Hematopoietic multipotent progenitor cell treated with erythropoietin and hydrocortisone succinate and interleukin-3 and kit ligand, for 6 days (in vitro differentiated cells): ENCODE measurements around the gene RIBC1.
"Not testable (repeated sequence)": the region's sequence is repeated elsewhere in the genome, so short reads cannot be mapped to it uniquely, and the experiment has no call there.

ENCODE experiments used
- DNase-seq: peaks from one replicate; pipeline ENCODE4 v3.0.0-alpha.2; 2015

RIBC1 gene

DNA sequence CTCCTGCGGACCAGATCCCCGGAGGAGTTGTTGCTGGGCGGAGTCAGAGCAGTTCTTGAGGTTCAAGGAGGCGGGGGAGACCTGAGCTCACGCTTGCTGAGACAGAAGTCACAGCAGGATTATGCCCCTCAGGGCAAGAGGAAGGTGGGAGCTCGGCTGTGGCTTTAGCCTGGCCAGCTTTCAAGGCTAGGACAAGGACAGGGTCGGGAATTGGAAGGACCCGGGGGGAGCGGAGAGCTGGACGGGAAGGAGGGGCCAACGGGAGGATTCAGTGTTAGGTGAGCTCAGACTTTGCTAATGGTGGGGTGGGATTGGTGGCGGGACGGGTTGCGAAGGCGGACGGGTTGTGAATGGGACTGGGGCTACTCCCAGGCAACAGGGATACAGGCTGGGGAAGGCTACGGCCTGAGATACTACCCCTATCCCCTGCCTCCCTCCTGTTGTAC is at the start of gene RIBC1:
RIBC1 (plus strand) TSS at position 13 of the 446 bp plus-strand sequence. CDS start 3,404 bp downstream, outside the sequence.
- no peak for DNase-seq

- no peak for DNase-seq
Observed at GRCh38 chrX:53373307-53373706, 49.4 kb upstream of the RIBC1 start.

- DNase-seq = peak; percentile 77
Observed at GRCh38 chrX:53374222-53374820, 48.4 kb upstream of the RIBC1 start.

DNA sequence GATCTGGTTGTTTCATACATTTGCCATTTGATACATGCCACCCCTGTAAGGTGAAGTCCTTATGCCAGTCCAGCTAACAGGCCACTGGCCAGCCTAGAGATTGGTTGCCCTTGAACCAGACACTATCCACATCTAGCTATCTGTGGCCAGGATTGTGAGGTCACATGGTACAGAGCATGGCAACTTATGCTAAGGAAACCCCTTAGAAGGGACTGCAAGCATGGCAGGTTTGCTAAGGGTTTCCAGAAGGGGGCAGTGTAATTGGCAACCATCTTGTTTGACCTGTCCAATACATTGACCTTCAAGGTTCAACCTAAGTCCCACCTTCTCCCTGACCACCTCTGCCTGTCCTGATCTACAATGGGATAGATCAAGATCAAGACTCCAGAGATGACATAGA is 47.8 kb upstream of the RIBC1 start:
- DNase-seq = peak; percentile 19

DNA sequence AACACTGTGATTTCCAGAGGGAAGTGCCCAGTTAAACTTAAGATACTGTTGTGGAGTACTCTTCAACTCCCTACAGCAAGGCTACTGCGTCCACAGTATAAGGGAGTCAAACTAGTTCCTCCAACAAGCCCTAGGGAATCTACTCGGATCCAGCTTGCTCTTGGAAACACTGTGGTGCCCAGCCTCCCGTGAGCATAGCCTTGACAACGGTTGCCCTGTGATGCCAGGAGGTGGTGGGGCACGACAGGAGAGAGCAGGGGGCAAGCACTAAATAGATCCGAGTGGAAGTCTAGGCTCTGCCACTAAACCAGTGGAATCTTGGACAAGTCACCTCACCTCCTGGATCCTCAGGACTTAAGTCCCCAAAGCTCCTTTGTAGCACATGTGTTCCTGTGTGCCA is 45.8 kb upstream of the RIBC1 start:
- no peak for DNase-seq

- no peak for DNase-seq
Observed at GRCh38 chrX:53377464-53377863, 45.2 kb upstream of the RIBC1 start.

- no peak for DNase-seq
Observed at GRCh38 chrX:53379008-53379710, 43.5 kb upstream of the RIBC1 start.

GRCh38 chrX:53379747-53380146 is 42.9 kb upstream of the RIBC1 start:
- DNase-seq = no peak

- DNase-seq = peak; percentile 21
Observed at GRCh38 chrX:53383376-53384076, 39.1 kb upstream of the RIBC1 start.

- no peak for DNase-seq
Observed at GRCh38 chrX:53395605-53396298, 26.9 kb upstream of the RIBC1 start.

GRCh38 chrX:53398216-53398615 is 24.5 kb upstream of the RIBC1 start:
- no peak for DNase-seq

DNA sequence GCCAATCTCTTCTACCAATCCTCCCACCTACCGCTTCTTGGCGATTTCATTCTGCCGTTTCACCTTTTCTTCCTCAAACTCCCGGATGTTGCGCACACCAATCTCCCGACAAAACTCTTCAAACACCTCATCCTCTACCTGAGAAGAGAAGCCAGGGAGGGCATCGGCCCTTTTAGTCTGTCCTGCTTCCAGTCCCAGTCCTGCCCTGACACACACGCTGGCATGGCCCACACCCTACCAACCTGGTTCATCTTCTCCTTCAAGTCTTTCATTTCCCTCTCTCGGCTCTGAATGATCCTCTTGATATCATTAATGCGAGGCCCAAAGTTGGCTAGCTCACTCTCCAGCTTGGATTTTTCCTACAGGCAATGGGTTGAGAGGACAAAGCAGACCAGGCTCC is 19.1 kb upstream of the RIBC1 start:
- no peak for DNase-seq

DNA sequence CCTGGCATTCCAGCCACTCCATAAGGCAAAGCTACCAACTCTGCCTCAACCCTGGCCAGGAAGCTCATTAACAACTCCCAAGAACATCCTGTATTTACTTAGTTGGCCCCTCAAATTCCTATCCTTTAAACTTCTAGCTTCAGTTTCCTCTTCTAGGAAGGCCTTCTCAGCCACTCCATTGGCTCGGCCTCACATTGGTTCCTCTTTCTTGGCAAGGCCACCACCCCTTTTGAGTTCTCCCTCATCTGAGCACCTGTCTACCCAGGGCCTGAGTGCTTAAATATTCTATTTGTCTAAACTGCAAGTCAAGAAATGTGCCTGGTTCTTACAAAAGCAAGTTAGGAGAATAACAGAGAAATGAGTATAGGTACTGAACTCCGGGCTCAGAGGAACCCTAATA is 10.2 kb upstream of the RIBC1 start:
- DNase-seq = peak; percentile 10

- DNase-seq = not testable (repeated sequence)
Observed at GRCh38 chrX:53420351-53420750, 2.3 kb upstream of the RIBC1 start.

- no peak for DNase-seq
Observed at GRCh38 chrX:53421125-53421524, 1.5 kb upstream of the RIBC1 start.

GRCh38 chrX:53421772-53422085 is 944 bp upstream of the RIBC1 start:
- DNase-seq = no peak

GRCh38 chrX:53422086-53422860 is 400 bp upstream of the RIBC1 start, which contains the start of gene SMC1A:
TSS of gene SMC1A (minus strand) at chrX:53422654. CDS start at chrX:53422600, 54 bp downstream.
- peak; percentile 97 for DNase-seq

GRCh38 chrX:53429755-53430154 is 7.1 kb downstream of the RIBC1 start:
- no peak for DNase-seq

GRCh38 chrX:53430231-53430630 is 7.6 kb downstream of the RIBC1 start:
- no peak for DNase-seq

GRCh38 chrX:53433651-53434639 is 11.3 kb downstream of the RIBC1 start, which contains the start of gene HSD17B10:
TSS of gene HSD17B10 (minus strand) at chrX:53434370. CDS start at chrX:53434345, 25 bp downstream.
- peak; percentile 96 for DNase-seq

GRCh38 chrX:53435997-53436396 is 13.3 kb downstream of the RIBC1 start:
- DNase-seq = peak; percentile 84
